WTC11 (cell line): Measurements from ENCODE around the gene FRMD4B. TPM values are rescaled to one million over a fixed set of nuclear protein-coding genes. Genes with fewer than 3 reads are reported as not detected.

Experiments
- ATAC-seq: fragments of 200-7000 bp; cut with Tn5 transposase; 2 replicates; pipeline ENCODE4 v1.10.0; 2021; ENCODE audit warnings: mild to moderate bottlenecking, moderate library complexity
- CTCF ChIA-PET: fragments of 300-600 bp; sonication (Branson Sonifier 250); formaldehyde crosslinking; loops from one replicate; lab custom pipeline; 2021; ENCODE audit warnings: antibody characterized with exemption; lab: Charles Lee
- POLR2A ChIA-PET: fragments of 350-600 bp; sonication (Branson Sonifier 250); formaldehyde crosslinking; loops from one replicate; lab custom pipeline; 2021; ENCODE audit warnings: antibody characterized with exemption; lab: Charles Lee
- DNase-seq: peaks from one replicate; pipeline ENCODE4 v3.0.0; 2021; ENCODE audit warnings: low spot score
- H3K27ac Mint-ChIP-seq: 2 replicates; pipeline ENCODE4 v1.8.0; 2021; ENCODE audit warnings: mixed read lengths
- H3K27me3 Mint-ChIP-seq: 2 replicates; pipeline ENCODE4 v1.8.0; 2021; ENCODE audit warnings: low read depth, mild to moderate bottlenecking, moderate library complexity, mixed read lengths
- H3K36me3 Mint-ChIP-seq: 2 replicates; pipeline ENCODE4 v1.8.0; 2021; ENCODE audit warnings: mixed read lengths
- H3K4me1 Mint-ChIP-seq: 2 replicates; pipeline ENCODE4 v1.8.0; 2022; ENCODE audit warnings: mixed read lengths
- H3K4me3 Mint-ChIP-seq: 2 replicates; pipeline ENCODE4 v1.8.0; 2021; ENCODE audit warnings: mild to moderate bottlenecking, moderate library complexity, mixed read lengths
- H3K9me3 Mint-ChIP-seq: 2 replicates; pipeline ENCODE4 v1.8.0; 2021; ENCODE audit warnings: mixed read lengths
- ARID4B ChIP-seq: sonication (generic); formaldehyde crosslinking; IDR thresholded peaks from 2 replicates; pipeline ENCODE4 v1.8.0; 2023; ENCODE audit warnings: missing genetic modification reagents, mild to moderate bottlenecking, borderline replicate concordance
- ATF1 ChIP-seq: sonication (generic); formaldehyde crosslinking; IDR thresholded peaks from 2 replicates; pipeline ENCODE4 v1.8.1; 2023; ENCODE audit warnings: mild to moderate bottlenecking, moderate library complexity, missing genetic modification reagents
- EMX1 ChIP-seq: fragments of 250-450 bp; sonication (Bioruptor Pico); IDR thresholded peaks from 2 replicates; pipeline ENCODE4 v1.8.0; 2021; ENCODE audit warnings: mild to moderate bottlenecking
- IRF1 ChIP-seq: sonication (generic); formaldehyde crosslinking; IDR thresholded peaks from 2 replicates; pipeline ENCODE4 v1.8.0; 2023; ENCODE audit warnings: missing genetic modification reagents
- MYBL2 ChIP-seq: sonication (generic); formaldehyde crosslinking; IDR thresholded peaks from 2 replicates; pipeline ENCODE4 v1.8.1; 2023; ENCODE audit warnings: mild to moderate bottlenecking, moderate library complexity, missing genetic modification reagents
- NFE2L1 ChIP-seq: sonication (generic); formaldehyde crosslinking; IDR thresholded peaks from 2 replicates; pipeline ENCODE4 v1.8.1; 2023; ENCODE audit warnings: missing genetic modification reagents
- NR1H2 ChIP-seq: sonication (generic); formaldehyde crosslinking; IDR thresholded peaks from 2 replicates; pipeline ENCODE4 v1.9.0; 2021; ENCODE audit warnings: mild to moderate bottlenecking, moderate library complexity, missing genetic modification reagents
- NR2C2 ChIP-seq: sonication (generic); formaldehyde crosslinking; IDR thresholded peaks from 2 replicates; pipeline ENCODE4 v1.8.0; 2022; ENCODE audit warnings: mild to moderate bottlenecking, missing genetic modification reagents
- RORB ChIP-seq: fragments of 250-450 bp; sonication (Bioruptor Pico); IDR thresholded peaks from 2 replicates; pipeline ENCODE4 v1.9.0; 2021; ENCODE audit warnings: mild to moderate bottlenecking
- TEAD4 ChIP-seq: sonication (generic); formaldehyde crosslinking; IDR thresholded peaks from 2 replicates; pipeline ENCODE4 v1.8.0; 2022; ENCODE audit warnings: mild to moderate bottlenecking, missing genetic modification reagents
- ZMAT4 ChIP-seq: fragments of 250-450 bp; sonication (Bioruptor Pico); IDR thresholded peaks from 2 replicates; pipeline ENCODE4 v1.9.0; 2021; ENCODE audit warnings: mild to moderate bottlenecking
- ZNF281 ChIP-seq: sonication (generic); formaldehyde crosslinking; IDR thresholded peaks from 2 replicates; pipeline ENCODE4 v1.8.0; 2023; ENCODE audit warnings: mild to moderate bottlenecking, missing genetic modification reagents
- ZNF416 ChIP-seq: fragments of 250-450 bp; sonication (Bioruptor Pico); IDR thresholded peaks from 2 replicates; pipeline ENCODE4 v1.9.0; 2021; ENCODE audit warnings: mild to moderate bottlenecking, inconsistent platforms
- ZNF423 ChIP-seq: fragments of 250-450 bp; sonication (Bioruptor Pico); IDR thresholded peaks from 2 replicates; pipeline ENCODE4 v2.1.2; 2022; ENCODE audit warnings: mild to moderate bottlenecking, moderate library complexity
- total RNA-seq: library from RNA; stranded (reverse); gene quantifications from 3 replicates; pipeline ENCODE4 v1.2.3, GENCODE V29; 2021
- TF ChIP-seq, protein P1 (sequence below): sonication (generic); formaldehyde crosslinking; IDR thresholded peaks from 2 replicates; pipeline ENCODE4 v1.8.1; 2022; ENCODE audit warnings: low read depth, mild to moderate bottlenecking, moderate library complexity, missing genetic modification reagents, borderline replicate concordance
- TF ChIP-seq, protein P2 (sequence below): fragments of 250-450 bp; sonication (Bioruptor Pico); conservative IDR thresholded peaks from 2 replicates; pipeline ENCODE4 v1.9.0; 2021; ENCODE audit warnings: mild to moderate bottlenecking
- TF ChIP-seq, protein P3 (sequence below): fragments of 250-450 bp; sonication (Bioruptor Pico); IDR thresholded peaks from 2 replicates; pipeline ENCODE4 v2.1.2; 2022; ENCODE audit warnings: mild to moderate bottlenecking, moderate library complexity

Gene FRMD4B
- total RNA-seq, 1 experiment from 2014 or later = 6.7 TPM

- TF ChIP-seq ZNF281 (no peak), EMX1 (CRISPR knock-in tag) (no peak)
- TF ChIP-seq, protein P1, sequence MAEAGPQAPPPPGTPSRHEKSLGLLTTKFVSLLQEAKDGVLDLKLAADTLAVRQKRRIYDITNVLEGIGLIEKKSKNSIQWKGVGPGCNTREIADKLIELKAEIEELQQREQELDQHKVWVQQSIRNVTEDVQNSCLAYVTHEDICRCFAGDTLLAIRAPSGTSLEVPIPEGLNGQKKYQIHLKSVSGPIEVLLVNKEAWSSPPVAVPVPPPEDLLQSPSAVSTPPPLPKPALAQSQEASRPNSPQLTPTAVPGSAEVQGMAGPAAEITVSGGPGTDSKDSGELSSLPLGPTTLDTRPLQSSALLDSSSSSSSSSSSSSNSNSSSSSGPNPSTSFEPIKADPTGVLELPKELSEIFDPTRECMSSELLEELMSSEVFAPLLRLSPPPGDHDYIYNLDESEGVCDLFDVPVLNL (CRISPR knock-in tag) = no peak
Measured at GRCh38 chr3:69379661-69380060, 6.2 kb downstream of the FRMD4B start (continued).

GRCh38 chr3:69378112-69378802, 7.6 kb downstream of the FRMD4B start:
- no peak for TF ChIP-seq NR2C2 (CRISPR knock-in tag)
- TF ChIP-seq IRF1 (CRISPR knock-in tag) = no peak
- TF ChIP-seq ZNF416 = no peak
- no peak for TF ChIP-seq TEAD4 (CRISPR knock-in tag)
- TF ChIP-seq, protein P2, sequence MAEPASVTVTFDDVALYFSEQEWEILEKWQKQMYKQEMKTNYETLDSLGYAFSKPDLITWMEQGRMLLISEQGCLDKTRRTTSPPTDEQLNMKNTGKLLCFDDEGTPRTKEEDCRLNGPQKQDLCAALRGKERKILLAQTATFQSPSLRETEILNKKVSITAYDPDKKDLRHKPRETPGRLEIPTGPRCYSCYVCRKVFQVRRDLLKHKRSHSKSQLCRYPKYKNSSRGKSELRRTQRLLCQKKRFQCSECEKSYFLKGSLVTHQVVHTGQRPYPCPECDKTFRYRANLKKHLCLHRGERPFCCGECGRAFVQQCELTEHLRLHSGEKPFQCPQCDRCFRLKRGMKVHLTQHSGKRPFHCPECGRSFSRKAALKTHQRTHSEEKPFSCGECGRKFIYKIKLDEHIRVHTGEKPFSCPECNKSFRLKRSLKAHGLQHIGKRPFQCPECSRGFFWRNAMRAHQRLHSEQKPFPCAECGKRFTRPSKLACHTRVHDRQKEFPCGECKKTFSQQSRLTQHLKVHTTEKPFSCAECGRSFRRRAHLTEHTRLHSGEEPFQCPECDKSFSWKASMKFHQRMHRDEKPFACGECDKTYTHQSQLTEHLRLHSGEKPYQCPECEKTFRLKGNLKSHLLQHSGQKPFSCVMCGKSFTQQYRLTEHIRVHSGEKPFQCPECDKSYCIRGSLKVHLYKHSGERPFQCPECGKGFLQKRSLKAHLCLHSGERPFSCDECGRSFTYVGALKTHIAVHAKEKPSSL = no peak
- TF ChIP-seq, protein P1 (CRISPR knock-in tag) = no peak
- TF ChIP-seq MYBL2 (CRISPR knock-in tag) = no peak
- H3K4me3 Mint-ChIP-seq = no peak overlapping the region
- CTCF ChIA-PET = interaction anchor here (0.9 to 1.2 kb wide), 2 partner anchors 32 to 48 kb away, joined by 3 read pairs; no protein-coding TSS in a partner anchor
- H3K9me3 Mint-ChIP-seq = peaks cover 10% of the 10 kb centered on the region
- H3K4me1 Mint-ChIP-seq = 0 out of 2 replicates have a peak, but pooled peaks cover 2% of the 10 kb centered on the region
- ATAC-seq (no peak), DNase-seq (no peak)
- POLR2A ChIA-PET = no interaction called here
- H3K27ac Mint-ChIP-seq = no peak overlapping the region; the same call in 1 of the 2 replicates
- H3K27me3 Mint-ChIP-seq = no peaks in the 10 kb centered on the region; the same call in 1 of the 2 replicates
- no peaks in the 10 kb centered on the region for H3K36me3 Mint-ChIP-seq

DNA sequence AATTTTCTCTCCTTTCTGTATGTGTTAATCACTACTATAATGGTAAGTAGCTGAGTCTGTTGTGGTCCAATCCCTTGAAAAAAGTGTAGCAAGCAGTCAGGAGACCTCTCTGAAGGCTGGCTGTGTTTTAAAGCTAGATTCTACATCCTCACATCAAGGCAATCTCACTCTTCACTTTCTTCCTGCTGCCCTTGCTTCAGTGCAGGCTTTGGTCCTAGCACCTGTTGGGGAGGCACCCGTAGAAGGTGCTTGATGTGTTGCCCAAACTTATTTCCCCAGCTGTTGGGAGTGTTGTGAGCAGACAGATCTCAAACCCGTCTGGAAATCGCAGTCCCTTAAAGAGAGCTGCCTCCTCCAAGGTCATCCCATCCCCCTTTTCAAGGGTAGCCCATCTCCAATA, 8.6 kb downstream of the FRMD4B start:
- peaks cover 10% of the 10 kb centered on the region for H3K9me3 Mint-ChIP-seq
- H3K27ac Mint-ChIP-seq = no peak overlapping the region
- H3K36me3 Mint-ChIP-seq = no peaks in the 10 kb centered on the region
- H3K4me3 Mint-ChIP-seq = no peak overlapping the region
- POLR2A ChIA-PET = interaction anchor here (0.5 to 1.0 kb wide), 2 partner anchors 9 to 1799 kb away, joined by 4 read pairs; no protein-coding TSS in a partner anchor
- no peak for ATAC-seq
- H3K27me3 Mint-ChIP-seq = no peaks in the 10 kb centered on the region; the same call in 1 of the 2 replicates
- CTCF ChIA-PET = interaction anchor here (0.8 to 1.2 kb wide), 4 partner anchors 27 to 256 kb away, joined by 3 read pairs; no protein-coding TSS in a partner anchor
- H3K4me1 Mint-ChIP-seq = 0 out of 2 replicates have a peak, but pooled peaks cover 2% of the 10 kb centered on the region
- no peak for DNase-seq
- no peak for TF ChIP-seq ZNF423 (CRISPR knock-in tag)
- TF ChIP-seq ZMAT4 (CRISPR knock-in tag) = no peak
- no peak for TF ChIP-seq NR2C2 (CRISPR knock-in tag)
- TF ChIP-seq ZNF416 = no peak
- TF ChIP-seq ARID4B (CRISPR knock-in tag) = no peak
- no peak for TF ChIP-seq NR1H2 (CRISPR knock-in tag)
- TF ChIP-seq RORB (CRISPR knock-in tag) = no peak
- TF ChIP-seq ATF1 (CRISPR knock-in tag) = no peak
- TF ChIP-seq, protein P3, sequence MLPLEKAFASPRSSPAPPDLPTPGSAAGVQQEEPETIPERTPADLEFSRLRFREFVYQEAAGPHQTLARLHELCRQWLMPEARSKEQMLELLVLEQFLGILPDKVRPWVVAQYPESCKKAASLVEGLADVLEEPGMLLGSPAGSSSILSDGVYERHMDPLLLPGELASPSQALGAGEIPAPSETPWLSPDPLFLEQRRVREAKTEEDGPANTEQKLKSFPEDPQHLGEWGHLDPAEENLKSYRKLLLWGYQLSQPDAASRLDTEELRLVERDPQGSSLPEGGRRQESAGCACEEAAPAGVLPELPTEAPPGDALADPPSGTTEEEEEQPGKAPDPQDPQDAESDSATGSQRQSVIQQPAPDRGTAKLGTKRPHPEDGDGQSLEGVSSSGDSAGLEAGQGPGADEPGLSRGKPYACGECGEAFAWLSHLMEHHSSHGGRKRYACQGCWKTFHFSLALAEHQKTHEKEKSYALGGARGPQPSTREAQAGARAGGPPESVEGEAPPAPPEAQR = no peak
- no peak for TF ChIP-seq NFE2L1 (CRISPR knock-in tag)
